ENCODE data around the gene ZC3H13. TPM values are rescaled to one million over a fixed set of nuclear protein-coding genes. Genes with fewer than 3 reads are reported as not detected.

ZC3H13 gene
- total and polyA plus RNA-seq, 2 of the 8 experiments (the other 6 are each of a cell fraction or from before 2014, with no cell fraction given) = 5.1 to 57.8 TPM

DNA sequence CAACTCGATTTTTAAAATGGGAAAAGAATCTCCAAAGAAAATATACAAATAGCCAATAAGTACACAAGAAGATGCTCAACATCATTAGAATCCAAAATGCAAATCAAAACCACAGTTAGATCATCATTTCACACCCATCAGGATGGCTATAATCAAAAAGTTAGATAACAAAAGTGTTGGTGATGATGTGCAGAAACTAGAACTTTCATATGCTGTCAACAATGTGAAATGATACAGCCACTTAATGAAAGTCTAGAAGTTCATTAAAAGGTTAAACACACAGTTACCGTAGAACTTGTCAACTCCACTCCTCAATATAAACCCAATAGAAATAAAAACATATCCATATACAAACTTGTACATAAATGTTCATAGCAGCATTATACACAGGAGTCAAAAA lies 11.8 kb downstream of the ZC3H13 start (continued):
- TF ChIP-seq SIX5 (IDR thresholded peaks at IDR 0.05; ENCODE audit: low read depth, low read length) (no peak), RFX5 (IDR thresholded peaks at IDR 0.05; ENCODE audit: borderline replicate concordance, low read depth, low read length) (no peak)

Measured in H1 (cell line).